COLO668 (cell line): ENCODE results near the gene GPC3.

ENCODE experiments used
- DNase-seq: peaks from one replicate; lab custom pipeline; 2025; ENCODE audit not compliant: unreplicated experiment; lab: John Stamatoyannopoulos, UW

Gene GPC3

GRCh38 chrX:133852401-133852800 lies 133.0 kb downstream of the GPC3 start:
- DNase-seq = no peak

GRCh38 chrX:133850399-133850798 lies 135.0 kb downstream of the GPC3 start:
- no peak for DNase-seq

- no peak for DNase-seq
Measured at GRCh38 chrX:133849676-133850075, 135.7 kb downstream of the GPC3 start.

GRCh38 chrX:133847340-133847994 lies 137.9 kb downstream of the GPC3 start:
- DNase-seq = no peak

GRCh38 chrX:133846311-133846710 lies 139.1 kb downstream of the GPC3 start:
- DNase-seq = no peak

GRCh38 chrX:133840415-133840814 lies 145.0 kb downstream of the GPC3 start:
- no peak for DNase-seq

- DNase-seq = peak; percentile 20
Measured at GRCh38 chrX:133838761-133839676, 146.4 kb downstream of the GPC3 start.

- DNase-seq = no peak
Measured at GRCh38 chrX:133837091-133837490, 148.3 kb downstream of the GPC3 start.

- DNase-seq = no peak
Measured at GRCh38 chrX:133836561-133836960, 148.8 kb downstream of the GPC3 start.

GRCh38 chrX:133834771-133835170 lies 150.6 kb downstream of the GPC3 start:
- DNase-seq = no peak

GRCh38 chrX:133819546-133819945 lies 165.8 kb downstream of the GPC3 start:
- no peak for DNase-seq

GRCh38 chrX:133818019-133818418 lies 167.4 kb downstream of the GPC3 start:
- no peak for DNase-seq

GRCh38 chrX:133815496-133815895 lies 169.9 kb downstream of the GPC3 start:
- no peak for DNase-seq

- no peak for DNase-seq
Measured at GRCh38 chrX:133813971-133814370, 171.4 kb downstream of the GPC3 start.

- DNase-seq = no peak
Measured at GRCh38 chrX:133812402-133812801, 173.0 kb downstream of the GPC3 start.

GRCh38 chrX:133810925-133811324 lies 174.5 kb downstream of the GPC3 start:
- DNase-seq = no peak

- DNase-seq = no peak
Measured at GRCh38 chrX:133804072-133804471, 181.3 kb downstream of the GPC3 start.

- DNase-seq = no peak
Measured at GRCh38 chrX:133796282-133796681, 189.1 kb downstream of the GPC3 start.

GRCh38 chrX:133794126-133794525 lies 191.3 kb downstream of the GPC3 start:
- DNase-seq = no peak

GRCh38 chrX:133793626-133794025 lies 191.8 kb downstream of the GPC3 start:
- DNase-seq = no peak

GRCh38 chrX:133792198-133792953 lies 193.0 kb downstream of the GPC3 start:
- DNase-seq = peak; percentile 50

- no peak for DNase-seq
Measured at GRCh38 chrX:133789829-133790228, 195.6 kb downstream of the GPC3 start.
